ENCODE results near the gene LGMN. TPM values are rescaled to one million over a fixed set of nuclear protein-coding genes. Genes with fewer than 3 reads are reported as not detected.

Gene LGMN
- total and polyA plus RNA-seq, 2 donors (not counting 1 experiment from before 2014, with no cell fraction given): 17.6 to 21.1 TPM

DNA sequence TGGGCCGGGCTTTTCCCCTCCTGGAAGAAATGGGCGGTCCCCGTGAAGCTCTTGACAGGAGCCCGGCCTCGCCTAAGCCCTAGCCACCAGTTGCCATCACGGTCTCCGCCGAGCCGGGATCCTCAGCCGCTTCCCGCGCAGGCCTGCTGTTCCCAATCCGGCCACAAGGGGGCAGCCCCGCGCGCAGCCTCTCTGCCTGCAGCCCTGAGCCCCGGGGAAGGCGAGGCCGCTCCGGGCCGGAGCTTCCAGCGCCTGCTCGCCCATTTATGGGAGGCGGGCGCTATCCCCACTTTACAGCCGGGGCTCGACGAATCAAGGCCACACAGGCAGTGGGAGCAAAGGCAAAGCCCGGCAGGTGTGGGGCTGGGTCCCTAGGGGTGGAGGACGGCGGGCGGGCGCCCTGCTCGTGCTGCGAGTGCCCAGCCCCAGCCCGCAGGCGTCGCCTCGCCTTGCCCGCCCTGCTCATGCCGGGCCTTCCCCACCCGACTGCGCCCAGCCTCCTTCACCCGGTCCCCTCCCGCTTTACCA is 61.5 kb downstream of the LGMN start:
- 47% methylated on average over 37 of the region's 45 CpGs for WGBS (ENCODE audit: insufficient coverage)
- peak overlapping the region; percentile 22 for H3K4me2 ChIP-seq (replicated peaks; ENCODE audit: low read depth, low read length, poor library complexity, severe bottlenecking)
- CTCF ChIA-PET: interaction anchor here (0.6 to 7.4 kb wide), 29 partner anchors 9 to 1321 kb away, joined by 3 to 62 read pairs (median 6); no protein-coding TSS in a partner anchor
- Mint-ChIP-seq H3K27me3 (no peaks in the 10 kb centered on the region), H3K27ac (no peak overlapping the region), H3K4me3 (no peak overlapping the region), H3K4me1 (peaks cover 2% of the 10 kb centered on the region), H3K9me3 (ENCODE audit: insufficient read depth) (no peaks in the 10 kb centered on the region)
- peaks cover 9% of the 10 kb centered on the region for H3K79me2 ChIP-seq (ENCODE audit: control insufficient read depth, insufficient read depth, low read length)
- H3K9ac ChIP-seq (ENCODE audit: low read length): no peak overlapping the region
- peaks cover 77% of the 10 kb centered on the region for H4K20me1 ChIP-seq (ENCODE audit: control insufficient read depth, insufficient read depth, low read length, poor library complexity, severe bottlenecking)
- H3K27ac ChIP-seq (ENCODE audit: low read length in 2 of 2): peak overlapping the region in 1 of 2 donors; percentile 56
- TF ChIP-seq CTCF (IDR thresholded peaks at IDR 0.05): peak; percentile 98
- TF ChIP-seq EZH2 (IDR thresholded peaks at IDR 0.05; ENCODE audit: borderline replicate concordance, insufficient read depth, low read depth, low read length, poor library complexity, severe bottlenecking): no peak
- intact Hi-C loops (cut with micrococcal nuclease): loop anchor here (2.0 to 10.0 kb wide), 2 partner anchors 98 to 552 kb away; no protein-coding TSS in a partner anchor
- no peaks in the 10 kb centered on the region for H3K4me1 ChIP-seq (ENCODE audit: control insufficient read depth in 2 of 2, insufficient read depth in 2 of 2, low read length in 2 of 2)
- POLR2A ChIA-PET: interaction anchor here (0.6 to 1.2 kb wide), 2 partner anchors 10 to 12 kb away, joined by 4 read pairs; no protein-coding TSS in a partner anchor
- DNase-seq (peak; percentile 35), ATAC-seq (ENCODE audit: low read depth) (peak; percentile 82)
- H3K4me3 ChIP-seq (ENCODE audit: control extremely low read depth in 1 of 5, extremely low read depth in 1 of 5, insufficient read depth in 1 of 5, low read depth in 2 of 5, low read length in 4 of 5): no peak overlapping the region
- H3K27me3 ChIP-seq (replicated peaks in 1 of 4; ENCODE audit: control extremely low read depth in 1 of 4, control insufficient read depth in 3 of 4, insufficient read depth in 4 of 4, low read length in 3 of 4): no peaks in the 10 kb centered on the region
- peaks cover 0 to 6% (median 0%) of the 10 kb centered on the region in 3 donors for H3K9me3 ChIP-seq (ENCODE audit: control extremely low read depth in 1 of 3, control insufficient read depth in 2 of 3, insufficient read depth in 1 of 3, low read length in 2 of 3)
- peaks cover 6 to 68% of the 10 kb centered on the region in 2 experiments for H3K36me3 ChIP-seq (replicated peaks in 1 of 2; ENCODE audit: control extremely low read depth in 1 of 2, control insufficient read depth in 1 of 2, extremely low read depth in 1 of 2, insufficient read depth in 2 of 2, low read length in 1 of 2)
- H2AFZ ChIP-seq (ENCODE audit: insufficient read depth, low read depth, low read length, poor library complexity, severe bottlenecking): peak overlapping the region; percentile 46

DNA sequence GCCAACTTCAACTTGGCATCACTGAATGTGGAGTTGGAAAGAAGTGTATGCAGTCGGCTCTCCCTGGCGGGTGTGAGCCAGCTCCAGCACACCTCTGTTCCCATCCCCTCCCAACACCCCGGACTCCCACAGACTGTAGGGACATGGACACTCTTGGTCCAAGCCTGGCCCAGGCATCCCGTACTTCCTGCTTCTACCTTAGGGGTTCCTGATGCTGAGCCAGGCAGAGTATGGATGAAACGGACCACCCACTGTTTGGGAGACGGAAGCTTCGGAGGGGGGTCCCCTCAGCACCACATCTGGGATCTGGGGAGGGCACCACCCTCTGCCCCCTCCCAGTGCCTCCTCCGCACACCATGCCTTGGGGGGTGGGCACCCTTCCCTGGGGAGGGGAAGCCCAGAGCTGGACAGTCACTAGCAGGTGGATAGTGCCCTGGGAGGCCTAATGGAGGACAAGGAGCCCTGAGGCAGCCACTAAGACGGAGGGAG is 62.0 kb downstream of the LGMN start:
- 85% methylated on average over 4 of the region's 9 CpGs for WGBS (ENCODE audit: insufficient coverage)
- CTCF ChIA-PET: interaction anchor here (0.7 to 7.4 kb wide), 32 partner anchors 9 to 551 kb away, joined by 3 to 62 read pairs (median 6); no protein-coding TSS in a partner anchor
- peaks cover 11% of the 10 kb centered on the region for H3K79me2 ChIP-seq (ENCODE audit: control insufficient read depth, insufficient read depth, low read length)
- H3K9me3 ChIP-seq (ENCODE audit: control extremely low read depth in 1 of 3, control insufficient read depth in 2 of 3, insufficient read depth in 1 of 3, low read length in 2 of 3): peaks cover 0 to 6% (median 0%) of the 10 kb centered on the region in 3 donors
- TF ChIP-seq CTCF (IDR thresholded peaks at IDR 0.05): no peak
- no peak for TF ChIP-seq EZH2 (IDR thresholded peaks at IDR 0.05; ENCODE audit: borderline replicate concordance, insufficient read depth, low read depth, low read length, poor library complexity, severe bottlenecking)
- intact Hi-C loops (cut with micrococcal nuclease): loop anchor here (2.0 to 10.0 kb wide), 2 partner anchors 98 to 552 kb away; no protein-coding TSS in a partner anchor
- no peaks in the 10 kb centered on the region for H3K27me3 ChIP-seq (replicated peaks in 1 of 4; ENCODE audit: control extremely low read depth in 1 of 4, control insufficient read depth in 3 of 4, insufficient read depth in 4 of 4, low read length in 3 of 4)
- peak; percentile 12 for ATAC-seq (ENCODE audit: low read depth)
- Mint-ChIP-seq H3K9me3 (ENCODE audit: insufficient read depth) (no peaks in the 10 kb centered on the region), H3K4me1 (peaks cover 4% of the 10 kb centered on the region), H3K27me3 (no peaks in the 10 kb centered on the region), H3K4me3 (no peak overlapping the region), H3K27ac (no peak overlapping the region)
- peak overlapping the region; percentile 22 for H3K4me2 ChIP-seq (replicated peaks; ENCODE audit: low read depth, low read length, poor library complexity, severe bottlenecking)
- no peak overlapping the region for H3K4me3 ChIP-seq (ENCODE audit: control extremely low read depth in 1 of 5, extremely low read depth in 1 of 5, insufficient read depth in 1 of 5, low read depth in 2 of 5, low read length in 4 of 5)
- peaks cover under 1 to 1% of the 10 kb centered on the region in 2 donors for H3K4me1 ChIP-seq (ENCODE audit: control insufficient read depth in 2 of 2, insufficient read depth in 2 of 2, low read length in 2 of 2)
- peak overlapping the region in 1 of 2 donors; percentile 56 for H3K27ac ChIP-seq (ENCODE audit: low read length in 2 of 2)
- peaks cover 81% of the 10 kb centered on the region for H4K20me1 ChIP-seq (ENCODE audit: control insufficient read depth, insufficient read depth, low read length, poor library complexity, severe bottlenecking)
- H3K9ac ChIP-seq (ENCODE audit: low read length): no peak overlapping the region
- H3K36me3 ChIP-seq (replicated peaks in 1 of 2; ENCODE audit: control extremely low read depth in 1 of 2, control insufficient read depth in 1 of 2, extremely low read depth in 1 of 2, insufficient read depth in 2 of 2, low read length in 1 of 2): peaks cover 6 to 73% of the 10 kb centered on the region in 2 experiments
- peak overlapping the region; percentile 46 for H2AFZ ChIP-seq (ENCODE audit: insufficient read depth, low read depth, low read length, poor library complexity, severe bottlenecking)
- no peak for DNase-seq
- POLR2A ChIA-PET: interaction anchor here (1.2 kb wide), 1 partner anchor 9 kb away, joined by 4 read pairs; no protein-coding TSS in a partner anchor

All from B cell (primary cell).